Lung (tissue), 12 donors: ENCODE measurements around the gene MYOM1. TPM values are rescaled to one million over a fixed set of nuclear protein-coding genes. Genes with fewer than 3 reads are reported as not detected.

Experiments
- ATAC-seq: fragments of 200-7000 bp; cut with Tn5 transposase; one replicate; pipeline ENCODE4 v1.9.1; 2020; ENCODE audit warnings: moderate number of reproducible peaks; ENCODE audit not compliant: insufficient read depth, low FRiP score
- DNase-seq, 3 donors: peaks; one replicate each; pipeline ENCODE4 v3.0.0-alpha.2; 2013 to 2017
- H3K27ac ChIP-seq, 2 donors: one replicate each; pipeline ENCODE4 v1.5.1; 2013; ENCODE audit warnings: mild to moderate bottlenecking in 2 of 2, moderate library complexity in 2 of 2, control low read depth in 1 of 2, inconsistent platforms in 1 of 2, low read depth in 1 of 2, low read length in 1 of 2
- H3K27me3 ChIP-seq, 3 donors: one replicate each; pipeline ENCODE4 v1.5.1; 2013; ENCODE audit warnings: low read length in 2 of 3; ENCODE audit not compliant: control insufficient read depth in 3 of 3, insufficient read depth in 3 of 3
- H3K36me3 ChIP-seq, 4 donors: one replicate each; pipeline ENCODE4 v1.5.1; 2013; ENCODE audit warnings: low read length in 4 of 4, mild to moderate bottlenecking in 1 of 4, moderate library complexity in 1 of 4; ENCODE audit not compliant: control insufficient read depth in 4 of 4, insufficient read depth in 4 of 4
- H3K4me1 ChIP-seq, 5 donors: one replicate each; pipeline ENCODE4 v1.5.1; 2013; ENCODE audit warnings: low read length in 5 of 5, mild to moderate bottlenecking in 2 of 5, moderate library complexity in 1 of 5; ENCODE audit not compliant: control insufficient read depth in 5 of 5, insufficient read depth in 5 of 5
- H3K4me3 ChIP-seq: one replicate; pipeline ENCODE4 v1.5.1; 2013; ENCODE audit warnings: mild to moderate bottlenecking, control low read depth, moderate library complexity
- H3K9ac ChIP-seq, 2 donors: one replicate each; pipeline ENCODE4 v1.5.1; 2013; ENCODE audit warnings: low read length in 2 of 2, control low read depth in 1 of 2; ENCODE audit not compliant: insufficient read depth in 1 of 2
- H3K9me3 ChIP-seq, 4 donors: one replicate each; pipeline ENCODE4 v1.5.1; 2013; ENCODE audit warnings: low read length in 3 of 4, mild to moderate bottlenecking in 1 of 4, moderate library complexity in 1 of 4; ENCODE audit not compliant: control insufficient read depth in 4 of 4, insufficient read depth in 3 of 4
- CTCF ChIP-seq: IDR thresholded peaks from 2 replicates; pipeline ENCODE4 v1.5.1; 2012; ENCODE audit warnings: mild to moderate bottlenecking; ENCODE audit errors: control extremely low read depth, extremely low read depth
- WGBS, 2 donors: extraction: QIAGEN DNeasy Blood & Tissue Kit; methylation state at CpG; one replicate each; pipeline ENCODE4 v1.1.7; 2013; 5-methylcytosine and 5-hydroxymethylcytosine counted together
- polyA plus RNA-seq, 2 donors: library from polyadenylated mRNA; stranded (reverse); fragments of 200-250 nt; gene quantifications; one replicate each; pipeline ENCODE4 v1.2.1, GENCODE V29; 2013
- total RNA-seq, 2 donors: library from RNA; depleted of rRNA in 1 of 2; stranded (reverse); fragments of >200 nt in 1 of 2; gene quantifications; one replicate each; pipeline ENCODE4 v1.2.1, GENCODE V29; 2014 to 2021
- donor health status: control.
- donor health status: control.
- donor health status: Bipolar disorder and iron deficiency.
- donor health status: healthy.
- donor health status: DM: yes; HTN: yes; CAD: no.

Gene MYOM1
- total and polyA plus RNA-seq, 4 donors = 0.61 to 4.6 (median 1.3) TPM

- peaks cover 0 to 1% (median 0%) of the 10 kb centered on the region in 4 donors for H3K36me3 ChIP-seq
- ATAC-seq (no peak), DNase-seq (no peak)
- H3K27me3 ChIP-seq = no peaks in the 10 kb centered on the region
- no peak for TF ChIP-seq CTCF
- no peak overlapping the region for H3K4me3 ChIP-seq
- WGBS, 2 donors = 92 to 94% methylated on average over 4 of the region's 4 CpGs
- H3K27ac ChIP-seq = no peak overlapping the region
- no peak overlapping the region for H3K9ac ChIP-seq
- peaks cover 0 to 2% (median 0%) of the 10 kb centered on the region in 5 donors for H3K4me1 ChIP-seq
- H3K9me3 ChIP-seq = no peaks in the 10 kb centered on the region
Measured at GRCh38 chr18:3233433-3234168, 13.8 kb upstream of the MYOM1 start.

- no peak for DNase-seq
- 42 to 77% methylated on average over 1 of the region's 1 CpG for whole genome bisulfite sequencing, 2 donors
Measured at GRCh38 chr18:3233004-3233403, 13.2 kb upstream of the MYOM1 start.

GRCh38 chr18:3230401-3231334, 10.9 kb upstream of the MYOM1 start:
- DNase-seq = peak in 2 of 3 donors; percentile 42
- no peak for TF ChIP-seq CTCF
- no peak overlapping the region for H3K4me3 ChIP-seq
- WGBS, 2 donors = 79 to 87% methylated on average over 9 of the region's 9 CpGs
- H3K27ac ChIP-seq = no peak overlapping the region
- no peaks in the 10 kb centered on the region for H3K9me3 ChIP-seq
- H3K36me3 ChIP-seq = peaks cover 0 to 1% (median 0%) of the 10 kb centered on the region in 4 donors
- H3K27me3 ChIP-seq = no peaks in the 10 kb centered on the region
- H3K9ac ChIP-seq = no peak overlapping the region
- peaks cover 0 to 2% (median 0%) of the 10 kb centered on the region in 5 donors for H3K4me1 ChIP-seq
- peak; percentile 58 for ATAC-seq

More at GRCh38 chr18:3233004-3233403, 13.2 kb upstream of the MYOM1 start:
- Histone ChIP-seq H3K4me3 (no peak overlapping the region), H3K36me3 (peaks cover 0 to 1% (median 0%) of the 10 kb centered on the region in 4 donors), H3K27me3 (no peaks in the 10 kb centered on the region), H3K9me3 (no peaks in the 10 kb centered on the region), H3K4me1 (peaks cover 0 to 2% (median 0%) of the 10 kb centered on the region in 5 donors), H3K9ac (no peak overlapping the region), H3K27ac (no peak overlapping the region)
- no peak for ATAC-seq
- TF ChIP-seq CTCF = no peak
